GM18868 (cell line): ENCODE measurements around the gene TBC1D32.

Experiments
- ATAC-seq: cut with Tn5 transposase; IDR thresholded peaks from one replicate; pipeline ENCODE4 v1.9.1; 2021; ENCODE audit warnings: mild to moderate bottlenecking, moderate library complexity; ENCODE audit not compliant: unreplicated experiment

TBC1D32 gene

DNA sequence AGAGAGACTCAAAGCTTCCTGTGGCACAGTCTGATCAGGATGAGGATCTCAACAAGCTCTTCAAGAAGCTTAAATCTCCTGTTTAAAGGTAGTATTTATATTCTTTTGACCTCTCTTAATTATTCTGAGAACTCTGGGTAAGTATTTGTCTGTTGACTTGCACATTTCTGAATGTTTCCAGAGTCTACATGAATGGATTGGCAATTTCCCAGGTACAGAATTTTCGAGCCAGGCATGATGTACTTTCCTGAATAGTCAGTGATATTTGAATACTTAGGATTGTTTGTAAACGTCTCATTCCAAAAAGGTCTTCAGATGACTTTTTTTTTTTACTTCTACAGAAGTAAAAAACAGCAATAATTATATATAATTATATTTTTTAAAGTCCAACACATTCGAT, 293.4 kb downstream of the TBC1D32 start:
- ATAC-seq: no peak

DNA sequence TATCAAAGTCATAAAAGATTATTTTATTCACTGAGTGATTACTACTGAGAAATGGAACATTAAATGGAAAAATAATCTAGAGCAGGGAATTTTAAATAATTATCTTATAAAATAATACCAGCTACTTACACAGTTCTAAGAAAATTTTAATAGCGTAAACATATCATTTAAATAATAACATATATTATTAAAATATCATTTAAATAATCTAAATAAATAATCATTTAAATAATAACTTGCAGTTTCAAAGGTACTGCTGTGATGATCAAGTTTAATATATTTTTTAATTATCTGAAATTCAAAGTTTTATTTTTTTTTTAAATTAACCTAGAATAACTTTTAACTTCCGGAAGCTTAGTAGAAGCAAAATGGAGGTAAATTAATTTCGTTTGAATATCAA, 301.2 kb downstream of the TBC1D32 start:
- no peak for ATAC-seq

DNA sequence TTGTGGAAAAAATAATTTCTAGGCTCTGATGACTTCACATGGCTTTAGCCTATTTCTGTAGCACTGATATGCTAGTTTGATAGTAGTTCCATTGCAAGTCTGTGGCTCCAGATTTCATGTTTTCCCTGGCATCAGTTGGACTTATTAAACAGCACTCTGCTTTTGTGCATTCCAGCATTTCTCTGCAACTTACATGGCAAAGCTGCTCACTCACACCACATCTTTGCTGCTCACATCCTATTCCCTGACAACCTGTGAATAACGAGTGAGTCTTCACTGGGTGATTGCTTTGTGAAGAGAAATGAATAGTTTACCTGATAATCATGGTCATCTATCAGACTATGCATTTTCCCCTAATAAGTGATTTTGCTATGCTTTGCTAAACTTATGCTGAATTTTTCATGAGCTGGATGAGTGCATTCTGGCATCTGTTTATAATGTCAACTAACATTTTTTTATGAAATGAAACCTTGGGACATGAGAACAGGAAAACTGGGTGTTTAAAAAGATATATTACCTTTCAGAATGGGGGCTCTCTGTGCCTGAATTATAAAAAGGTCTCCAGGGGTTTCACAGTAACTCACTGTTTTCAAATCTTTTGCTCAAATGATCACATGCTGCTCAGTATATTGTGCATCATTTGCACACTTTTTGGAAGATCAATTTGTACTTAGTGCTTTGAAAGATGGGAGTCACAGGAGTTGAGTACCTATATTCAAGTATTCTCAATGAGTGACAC, 301.8 kb downstream of the TBC1D32 start:
- ATAC-seq: no peak
